K562 (cell line): Measurements from ENCODE around the gene NOP14. TPM values are rescaled to one million over a fixed set of nuclear protein-coding genes. Genes with fewer than 3 reads are reported as not detected.

Experiments used
- ARID2 ChIP-seq: fragments of 450-650 bp; IDR thresholded peaks from 2 replicates; pipeline ENCODE4 v1.6.1; 2017; ENCODE audit warnings: antibody characterized with exemption, mild to moderate bottlenecking
- BDP1 ChIP-seq: IDR thresholded peaks from 3 replicates; pipeline ENCODE4 v1.6.1; 2011; ENCODE audit not compliant: insufficient read length, insufficient read depth
- CHCHD3 ChIP-seq: fragments of 250-450 bp; sonication (Bioruptor Pico); IDR thresholded peaks from 2 replicates; pipeline ENCODE4 v2.1.2; 2022; ENCODE audit warnings: mild to moderate bottlenecking
- GTF2F1 ChIP-seq: IDR thresholded peaks from 2 replicates; pipeline ENCODE4 v1.6.1; 2011; ENCODE audit warnings: low read depth, low read length, improper control_type of control experiment
- HDAC2 ChIP-seq: fragments of 450-650 bp; IDR thresholded peaks from 2 replicates; pipeline ENCODE4 v1.6.1; 2016; ENCODE audit warnings: mild to moderate bottlenecking
- IRF2 ChIP-seq: sonication (generic); formaldehyde crosslinking; IDR thresholded peaks from 2 replicates; pipeline ENCODE4 v1.8.1; 2022; ENCODE audit warnings: mild to moderate bottlenecking, missing genetic modification reagents
- MCM3 ChIP-seq: fragments of 450-650 bp; IDR thresholded peaks from 2 replicates; pipeline ENCODE4 v1.6.1; 2016
- NBN ChIP-seq: fragments of 450-650 bp; IDR thresholded peaks from 2 replicates; pipeline ENCODE4 v1.6.1; 2016; ENCODE audit warnings: low read depth, mild to moderate bottlenecking
- PHF20 ChIP-seq: fragments of 450-650 bp; IDR thresholded peaks from 2 replicates; pipeline ENCODE4 v1.6.1; 2018; ENCODE audit not compliant: partially characterized antibody
- SETDB1 ChIP-seq: IDR thresholded peaks from one replicate; pipeline ENCODE4 v1.6.1; 2012; ENCODE audit warnings: low read length, control low read depth, inconsistent platforms
- SIN3A ChIP-seq, 2 experiments: fragments of 150-350 bp in 1 of 2; IDR thresholded peaks; 2 replicates each; pipeline ENCODE4 v1.6.1; 2011 to 2016; ENCODE audit warnings: borderline replicate concordance in 2 of 2, low read depth in 2 of 2, low read length in 2 of 2, mild to moderate bottlenecking in 2 of 2, moderate library complexity in 2 of 2; ENCODE audit not compliant: control insufficient read depth in 1 of 2
- SIN3B ChIP-seq: fragments of 450-650 bp; IDR thresholded peaks from 2 replicates; pipeline ENCODE4 v1.6.1; 2017; ENCODE audit warnings: low read depth, mild to moderate bottlenecking, moderate library complexity
- SMARCE1 ChIP-seq: fragments of 450-650 bp; IDR thresholded peaks from 2 replicates; pipeline ENCODE4 v1.7.1; 2016; ENCODE audit warnings: mild to moderate bottlenecking
- TAL1 ChIP-seq: fragments of 450-650 bp; IDR thresholded peaks from 2 replicates; pipeline ENCODE4 v1.6.1; 2016; ENCODE audit warnings: mild to moderate bottlenecking
- XRCC5 ChIP-seq: fragments of 200-400 bp; formaldehyde crosslinking; IDR thresholded peaks from 2 replicates; pipeline ENCODE4 v1.6.1; 2017; ENCODE audit warnings: low read depth, mild to moderate bottlenecking, low read length
- ZC3H8 ChIP-seq: fragments of 450-650 bp; IDR thresholded peaks from 2 replicates; pipeline ENCODE4 v1.6.1; 2017
- ZNF436 ChIP-seq: fragments of 250-450, 450-650 bp; sonication (Bioruptor Pico); formaldehyde crosslinking; IDR thresholded peaks from 2 replicates; pipeline ENCODE4 v1.7.0; 2020; ENCODE audit warnings: mild to moderate bottlenecking
- ZNF57 ChIP-seq: fragments of 450-650 bp; formaldehyde crosslinking; IDR thresholded peaks from 2 replicates; pipeline ENCODE4 v1.4.0; 2020; ENCODE audit warnings: mild to moderate bottlenecking, moderate library complexity
- ZNF785 ChIP-seq: fragments of 250-450 bp; sonication (Bioruptor Pico); IDR thresholded peaks from 2 replicates; pipeline ENCODE4 v1.4.0; 2020; ENCODE audit warnings: mild to moderate bottlenecking
- ZZZ3 ChIP-seq: fragments of 450-650 bp; IDR thresholded peaks from 2 replicates; pipeline ENCODE4 v1.6.1; 2016; ENCODE audit warnings: antibody characterized with exemption, mild to moderate bottlenecking, moderate library complexity
- polyA plus RNA-seq, 8 experiments: library from polyadenylated mRNA; depleted of rRNA in 4 of 8; stranded (reverse) in 5 of 8; unstranded in 3 of 8; fragments of >200 nt; fragmentation: Nextera tagmentation in 2 of 8; fragmentation: Illumina TruSeq in 1 of 8; extraction: Ambion mirVana in 2 of 8; extraction: Trizol in 1 of 8; gene quantifications; 2 replicates each; pipeline versions ENCODE4 v1.2.1 to v1.2.3, GENCODE V29; 2011 to 2014; ENCODE audit warnings: inconsistent platforms in 1 of 8, missing spikeins in 1 of 8
- total RNA-seq, 7 experiments: library from RNA; depleted of rRNA in 6 of 7; stranded (reverse); fragments of >200 nt in 6 of 7; fragmentation: Illumina TruSeq in 2 of 7; extraction: Trizol in 2 of 7; gene quantifications; 2 replicates each; pipeline versions ENCODE4 v1.2.1 to v1.2.3, GENCODE V29; 2011 to 2021; ENCODE audit warnings: low replicate concordance in 1 of 7
- TF ChIP-seq, protein P1 (sequence below): fragments of 450-650 bp; IDR thresholded peaks from 2 replicates; pipeline ENCODE4 v1.6.1; 2017; ENCODE audit warnings: antibody characterized with exemption
- TF ChIP-seq, protein P2 (sequence below): fragments of 250-450 bp; sonication (Bioruptor Pico); IDR thresholded peaks from 2 replicates; pipeline ENCODE4 v1.5.0; 2021; ENCODE audit warnings: mild to moderate bottlenecking, borderline replicate concordance
- TF ChIP-seq, protein P3 (sequence below): fragments of 250-450 bp; sonication (Bioruptor Pico); IDR thresholded peaks from 2 replicates; pipeline ENCODE4 v1.5.0; 2020; ENCODE audit warnings: mild to moderate bottlenecking, borderline replicate concordance

NOP14 gene
- total and polyA plus RNA-seq, 9 of the 15 experiments (the other 6 are each of a cell fraction or from before 2014, with no cell fraction given), result 12.7 to 76.0 (median 50.9) TPM

DNA sequence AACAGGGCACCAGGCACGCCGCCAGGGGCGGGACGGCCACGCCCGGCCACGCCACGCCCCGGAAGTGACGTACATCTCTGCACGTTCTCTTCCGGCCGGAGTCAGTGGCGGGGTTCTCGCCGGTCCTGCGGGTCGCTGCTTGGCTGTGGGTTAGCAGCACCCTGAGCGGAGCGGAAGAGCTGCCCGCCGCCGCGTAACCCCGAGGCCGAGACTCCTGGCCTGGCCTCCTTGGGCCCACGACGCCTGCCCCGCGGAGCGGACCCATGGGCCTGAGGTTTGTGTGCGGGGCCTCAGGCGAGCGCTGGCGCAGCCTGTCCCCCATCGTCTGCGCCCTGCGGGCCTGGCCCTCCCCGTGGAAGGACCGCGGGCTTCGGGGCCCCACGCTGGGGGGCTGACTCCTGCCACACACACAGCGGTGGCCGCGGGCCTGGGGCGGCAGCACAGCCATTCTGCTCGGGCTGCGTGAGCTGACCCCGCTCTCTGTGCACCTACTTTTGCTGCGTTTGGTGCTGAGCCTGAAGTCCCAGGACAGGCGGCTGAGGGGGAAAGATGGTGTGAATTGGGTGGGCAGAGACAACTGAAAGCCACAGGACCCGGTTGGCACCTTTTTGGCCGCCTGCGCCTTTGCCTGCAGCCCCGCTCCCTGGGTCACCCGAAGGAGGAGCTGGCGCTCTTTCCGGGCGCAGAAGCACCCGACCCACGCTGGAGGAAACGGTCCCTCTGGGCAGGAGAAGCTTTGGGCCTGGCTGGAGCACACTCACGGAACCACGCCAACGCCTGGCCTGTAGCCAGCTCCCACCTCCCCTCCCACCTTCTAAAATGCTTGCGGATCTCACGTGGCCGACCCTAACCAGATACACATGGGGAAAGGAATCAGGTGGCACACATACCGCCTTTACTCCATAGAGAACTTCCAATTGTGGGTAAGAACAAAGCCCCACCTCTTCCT, 28.1 kb downstream of the NOP14 start (continued):
- TF ChIP-seq PHF20, result peak; percentile 78
- TF ChIP-seq ARID2, result no peak
- TF ChIP-seq IRF2 (CRISPR knock-in tag), result no peak
- no peak for TF ChIP-seq ZNF785 (CRISPR knock-in tag)
- TF ChIP-seq SMARCE1, result no peak
- no peak for TF ChIP-seq MCM3
- no peak for TF ChIP-seq XRCC5
- TF ChIP-seq, protein P1, sequence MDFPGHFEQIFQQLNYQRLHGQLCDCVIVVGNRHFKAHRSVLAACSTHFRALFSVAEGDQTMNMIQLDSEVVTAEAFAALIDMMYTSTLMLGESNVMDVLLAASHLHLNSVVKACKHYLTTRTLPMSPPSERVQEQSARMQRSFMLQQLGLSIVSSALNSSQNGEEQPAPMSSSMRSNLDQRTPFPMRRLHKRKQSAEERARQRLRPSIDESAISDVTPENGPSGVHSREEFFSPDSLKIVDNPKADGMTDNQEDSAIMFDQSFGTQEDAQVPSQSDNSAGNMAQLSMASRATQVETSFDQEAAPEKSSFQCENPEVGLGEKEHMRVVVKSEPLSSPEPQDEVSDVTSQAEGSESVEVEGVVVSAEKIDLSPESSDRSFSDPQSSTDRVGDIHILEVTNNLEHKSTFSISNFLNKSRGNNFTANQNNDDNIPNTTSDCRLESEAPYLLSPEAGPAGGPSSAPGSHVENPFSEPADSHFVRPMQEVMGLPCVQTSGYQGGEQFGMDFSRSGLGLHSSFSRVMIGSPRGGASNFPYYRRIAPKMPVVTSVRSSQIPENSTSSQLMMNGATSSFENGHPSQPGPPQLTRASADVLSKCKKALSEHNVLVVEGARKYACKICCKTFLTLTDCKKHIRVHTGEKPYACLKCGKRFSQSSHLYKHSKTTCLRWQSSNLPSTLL, result no peak
- TF ChIP-seq ZNF57, result no peak
- no peak for TF ChIP-seq BDP1
- TF ChIP-seq ZZZ3, result no peak
- TF ChIP-seq GTF2F1, result no peak
- TF ChIP-seq ZNF436 (CRISPR knock-in tag), result no peak
- no peak for TF ChIP-seq TAL1
- no peak for TF ChIP-seq CHCHD3 (CRISPR knock-in tag)
- no peak for TF ChIP-seq HDAC2
- TF ChIP-seq SETDB1, result no peak
- TF ChIP-seq, protein P2, sequence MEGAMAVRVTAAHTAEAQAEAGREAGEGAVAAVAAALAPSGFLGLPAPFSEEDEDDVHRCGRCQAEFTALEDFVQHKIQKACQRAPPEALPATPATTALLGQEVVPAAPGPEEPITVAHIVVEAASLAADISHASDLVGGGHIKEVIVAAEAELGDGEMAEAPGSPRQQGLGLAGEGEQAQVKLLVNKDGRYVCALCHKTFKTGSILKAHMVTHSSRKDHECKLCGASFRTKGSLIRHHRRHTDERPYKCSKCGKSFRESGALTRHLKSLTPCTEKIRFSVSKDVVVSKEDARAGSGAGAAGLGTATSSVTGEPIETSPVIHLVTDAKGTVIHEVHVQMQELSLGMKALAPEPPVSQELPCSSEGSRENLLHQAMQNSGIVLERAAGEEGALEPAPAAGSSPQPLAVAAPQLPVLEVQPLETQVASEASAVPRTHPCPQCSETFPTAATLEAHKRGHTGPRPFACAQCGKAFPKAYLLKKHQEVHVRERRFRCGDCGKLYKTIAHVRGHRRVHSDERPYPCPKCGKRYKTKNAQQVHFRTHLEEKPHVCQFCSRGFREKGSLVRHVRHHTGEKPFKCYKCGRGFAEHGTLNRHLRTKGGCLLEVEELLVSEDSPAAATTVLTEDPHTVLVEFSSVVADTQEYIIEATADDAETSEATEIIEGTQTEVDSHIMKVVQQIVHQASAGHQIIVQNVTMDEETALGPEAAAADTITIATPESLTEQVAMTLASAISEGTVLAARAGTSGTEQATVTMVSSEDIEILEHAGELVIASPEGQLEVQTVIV (CRISPR knock-in tag), result no peak
- no peak for TF ChIP-seq ZC3H8
- TF ChIP-seq, protein P3, sequence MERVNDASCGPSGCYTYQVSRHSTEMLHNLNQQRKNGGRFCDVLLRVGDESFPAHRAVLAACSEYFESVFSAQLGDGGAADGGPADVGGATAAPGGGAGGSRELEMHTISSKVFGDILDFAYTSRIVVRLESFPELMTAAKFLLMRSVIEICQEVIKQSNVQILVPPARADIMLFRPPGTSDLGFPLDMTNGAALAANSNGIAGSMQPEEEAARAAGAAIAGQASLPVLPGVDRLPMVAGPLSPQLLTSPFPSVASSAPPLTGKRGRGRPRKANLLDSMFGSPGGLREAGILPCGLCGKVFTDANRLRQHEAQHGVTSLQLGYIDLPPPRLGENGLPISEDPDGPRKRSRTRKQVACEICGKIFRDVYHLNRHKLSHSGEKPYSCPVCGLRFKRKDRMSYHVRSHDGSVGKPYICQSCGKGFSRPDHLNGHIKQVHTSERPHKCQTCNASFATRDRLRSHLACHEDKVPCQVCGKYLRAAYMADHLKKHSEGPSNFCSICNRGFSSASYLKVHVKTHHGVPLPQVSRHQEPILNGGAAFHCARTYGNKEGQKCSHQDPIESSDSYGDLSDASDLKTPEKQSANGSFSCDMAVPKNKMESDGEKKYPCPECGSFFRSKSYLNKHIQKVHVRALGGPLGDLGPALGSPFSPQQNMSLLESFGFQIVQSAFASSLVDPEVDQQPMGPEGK (CRISPR knock-in tag), result no peak
- peak; percentile 83 for TF ChIP-seq SIN3B
- TF ChIP-seq NBN, result no peak
- peak; percentile 24 to 78; a peak in 2 of 4 replicates for TF ChIP-seq SIN3A (IDR thresholded peaks at IDR 0.05; ENCODE audit: borderline replicate concordance in 2 of 2, control insufficient read depth in 1 of 2, low read depth in 2 of 2, low read length in 2 of 2)
